Measurements from ENCODE around the gene DHTKD1.
"Not testable (repeated sequence)": the region's sequence is repeated elsewhere in the genome, so short reads cannot be mapped to it uniquely, and the experiment has no call there.

Gene DHTKD1

DNA sequence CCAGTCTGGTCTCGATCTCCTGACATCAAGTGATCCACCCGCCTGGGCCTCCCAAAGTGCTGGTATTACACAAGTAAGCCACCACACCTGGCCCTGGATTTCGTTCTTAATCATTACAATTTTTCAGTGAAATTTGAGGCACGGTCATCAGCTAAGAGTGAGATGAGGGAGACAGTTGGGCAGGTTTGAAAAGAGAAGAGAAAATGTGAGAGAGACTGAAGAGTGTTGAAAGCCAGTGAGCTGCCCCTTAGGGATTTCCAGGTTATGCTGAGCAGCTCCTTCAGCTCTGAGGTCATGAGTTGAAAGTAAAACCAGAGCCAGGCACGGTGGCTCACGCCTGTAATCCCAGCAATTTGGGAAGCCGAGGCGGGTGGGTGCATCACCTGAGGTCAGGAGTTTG, 20.2 kb upstream of the DHTKD1 start:
- Mint-ChIP-seq H3K27me3 (no peaks in the 10 kb centered on the region), H3K4me1 (ENCODE audit: low read depth) (peaks cover 9% of the 10 kb centered on the region), H3K4me3 (no peak overlapping the region), H3K9me3 (no peaks in the 10 kb centered on the region), H3K36me3 (ENCODE audit: low read depth) (no peaks in the 10 kb centered on the region), H3K27ac (no peak overlapping the region)
- no peak for DNase-seq

DNA sequence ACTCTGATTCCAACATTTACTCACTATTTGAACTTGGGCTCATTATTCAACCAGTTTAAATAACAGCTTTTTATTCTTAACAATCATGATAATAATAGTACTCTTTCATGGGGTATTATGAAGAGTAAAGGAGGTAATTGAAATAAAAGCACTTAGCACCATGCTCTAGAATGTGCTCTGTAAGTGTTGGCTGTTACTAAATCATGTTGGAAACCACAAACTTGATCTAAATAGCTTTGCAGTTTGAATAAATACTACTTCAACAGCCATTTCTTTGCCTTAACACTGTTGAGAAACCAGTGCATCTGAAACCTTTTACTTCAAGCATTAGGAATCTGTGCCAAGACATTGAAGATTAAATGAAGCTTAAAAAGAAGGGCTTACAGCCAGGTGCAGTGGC, 18.2 kb upstream of the DHTKD1 start:
- H3K27me3 Mint-ChIP-seq, result no peaks in the 10 kb centered on the region
- no peaks in the 10 kb centered on the region for H3K36me3 Mint-ChIP-seq (ENCODE audit: low read depth)
- no peak overlapping the region for H3K4me3 Mint-ChIP-seq
- no peaks in the 10 kb centered on the region for H3K9me3 Mint-ChIP-seq
- H3K27ac Mint-ChIP-seq, result no peak overlapping the region
- DNase-seq, result no peak
- H3K4me1 Mint-ChIP-seq (ENCODE audit: low read depth), result peaks cover 3% of the 10 kb centered on the region

DNA sequence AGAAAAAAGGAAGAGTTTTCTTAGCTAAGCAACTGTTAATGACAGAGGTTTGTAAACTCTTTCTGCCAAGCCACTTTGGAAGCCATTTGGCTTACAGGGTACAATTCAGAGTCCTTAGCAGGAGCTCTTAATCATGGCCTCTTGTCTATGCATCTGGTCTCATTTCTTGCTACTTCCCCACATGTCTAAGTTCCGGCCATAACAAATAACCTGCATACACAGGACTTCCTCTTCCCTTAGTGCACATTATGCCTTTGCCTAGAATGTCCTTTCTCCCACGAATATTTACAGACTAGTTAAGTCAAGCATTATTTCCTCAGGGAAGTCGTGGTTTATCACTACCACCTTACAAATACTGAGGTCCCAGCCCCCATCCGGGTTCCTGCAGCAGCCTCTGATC, 17.5 kb upstream of the DHTKD1 start:
- H3K9me3 Mint-ChIP-seq, result no peaks in the 10 kb centered on the region
- H3K36me3 Mint-ChIP-seq (ENCODE audit: low read depth), result no peaks in the 10 kb centered on the region
- H3K4me1 Mint-ChIP-seq (ENCODE audit: low read depth), result peaks cover 3% of the 10 kb centered on the region
- no peak overlapping the region for H3K27ac Mint-ChIP-seq
- H3K27me3 Mint-ChIP-seq, result no peaks in the 10 kb centered on the region
- DNase-seq, result no peak
- no peak overlapping the region for H3K4me3 Mint-ChIP-seq

DNA sequence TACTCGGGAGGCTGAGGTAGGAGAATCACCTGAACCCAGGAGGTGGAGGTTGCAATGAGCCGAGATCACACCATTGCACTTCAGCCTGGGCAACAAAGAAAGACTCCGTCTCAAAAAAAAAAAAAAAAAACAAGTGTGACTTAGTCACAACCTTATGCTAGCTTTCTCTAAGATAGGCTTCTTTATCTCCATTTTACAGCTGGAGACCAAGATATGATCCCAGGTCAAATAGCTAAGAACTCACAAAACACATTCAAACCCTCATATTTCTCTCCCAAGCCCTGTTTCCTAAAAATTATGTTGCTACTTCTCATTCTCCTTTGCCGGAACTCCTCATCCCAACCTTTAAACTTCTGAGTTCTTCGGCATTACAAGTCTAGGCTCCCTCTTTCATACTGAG, 13.0 kb upstream of the DHTKD1 start:
- Mint-ChIP-seq H3K27ac (no peak overlapping the region), H3K36me3 (ENCODE audit: low read depth) (no peaks in the 10 kb centered on the region), H3K27me3 (no peaks in the 10 kb centered on the region), H3K4me3 (no peak overlapping the region), H3K4me1 (ENCODE audit: low read depth) (peaks cover 3% of the 10 kb centered on the region), H3K9me3 (no peaks in the 10 kb centered on the region)
- DNase-seq, result no peak

DNA sequence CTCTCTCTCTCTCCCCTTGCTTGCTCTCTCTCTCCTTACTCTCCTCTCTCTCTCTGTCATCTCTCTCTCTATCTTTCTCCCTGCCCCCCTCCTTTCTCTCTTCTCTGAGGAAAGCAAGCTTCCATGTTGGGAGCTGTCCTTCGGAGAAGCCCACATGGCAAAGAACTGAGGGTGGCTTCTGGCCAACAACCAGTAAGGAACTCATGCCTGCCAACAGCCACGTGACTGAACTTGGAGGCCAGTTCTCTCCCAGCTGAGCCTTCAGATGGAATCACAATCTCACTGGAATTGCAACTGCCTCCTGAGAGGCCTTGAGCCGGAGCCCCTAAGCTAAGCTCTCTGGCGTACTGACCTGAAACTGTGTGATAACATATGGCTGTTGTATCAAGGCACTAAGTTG, 12.0 kb upstream of the DHTKD1 start:
- H3K36me3 Mint-ChIP-seq (ENCODE audit: low read depth), result no peaks in the 10 kb centered on the region
- no peaks in the 10 kb centered on the region for H3K27me3 Mint-ChIP-seq
- H3K27ac Mint-ChIP-seq, result no peak overlapping the region
- no peak for DNase-seq
- no peaks in the 10 kb centered on the region for H3K9me3 Mint-ChIP-seq
- H3K4me1 Mint-ChIP-seq (ENCODE audit: low read depth), result peaks cover 3% of the 10 kb centered on the region
- H3K4me3 Mint-ChIP-seq, result no peak overlapping the region

DNA sequence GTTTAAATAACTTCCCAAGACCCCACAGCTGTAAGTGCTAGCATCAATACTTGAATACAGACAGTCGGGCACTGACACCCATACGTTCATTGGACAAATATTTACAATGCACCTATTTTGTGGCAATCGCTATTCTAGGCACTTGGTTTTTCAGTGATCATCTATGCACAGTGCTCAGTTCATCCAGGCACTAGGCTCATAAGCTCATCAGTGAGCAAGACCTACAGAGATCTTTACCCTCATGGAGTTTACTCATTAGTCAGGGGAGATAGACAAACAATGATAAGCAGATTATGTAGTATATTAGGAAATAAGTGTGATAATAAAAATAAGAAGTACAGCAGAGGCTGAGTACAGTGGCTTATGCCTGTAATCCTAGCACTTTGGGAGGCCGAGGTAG, 7.6 kb upstream of the DHTKD1 start:
- no peaks in the 10 kb centered on the region for H3K9me3 Mint-ChIP-seq
- H3K36me3 Mint-ChIP-seq (ENCODE audit: low read depth), result no peaks in the 10 kb centered on the region
- no peak for DNase-seq
- no peaks in the 10 kb centered on the region for H3K4me1 Mint-ChIP-seq (ENCODE audit: low read depth)
- H3K4me3 Mint-ChIP-seq, result no peak overlapping the region
- no peaks in the 10 kb centered on the region for H3K27me3 Mint-ChIP-seq
- H3K27ac Mint-ChIP-seq, result no peak overlapping the region

DNA sequence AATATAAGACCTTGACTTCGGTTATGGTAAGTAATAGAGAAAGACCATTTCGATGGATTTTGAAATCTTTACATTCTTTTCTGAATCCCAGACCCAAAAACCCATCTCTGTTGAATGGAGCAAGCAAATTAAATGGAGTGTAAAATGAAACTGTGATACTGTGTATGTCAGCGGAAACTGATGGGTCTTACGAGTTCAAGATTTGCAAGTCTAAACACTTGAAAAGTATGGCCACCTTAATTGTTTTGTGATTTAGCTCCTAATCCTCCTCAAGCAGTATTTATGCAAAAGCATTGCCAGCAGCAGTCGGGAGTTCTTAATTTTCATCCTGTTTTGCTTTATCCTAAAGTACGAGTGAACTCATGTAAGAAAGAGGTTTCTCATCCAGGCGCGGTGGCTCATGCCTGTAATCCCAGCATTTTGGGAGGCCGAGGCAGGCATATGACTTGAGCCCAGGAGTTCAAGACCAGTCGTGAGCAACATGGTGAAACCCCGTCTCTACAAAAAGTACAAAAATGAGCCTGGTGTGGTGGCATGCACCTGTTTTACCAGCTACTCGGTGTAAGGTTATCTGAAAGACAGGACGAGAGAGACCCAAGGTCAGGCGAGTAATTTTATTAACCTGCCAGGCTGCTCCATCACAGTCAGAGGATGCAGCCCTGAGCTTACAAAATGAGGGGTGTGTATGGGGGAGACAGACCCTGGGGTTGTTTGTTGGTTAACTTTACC, 5.8 kb upstream of the DHTKD1 start:
- no peaks in the 10 kb centered on the region for H3K9me3 Mint-ChIP-seq
- no peak for DNase-seq
- H3K4me3 Mint-ChIP-seq, result no peak overlapping the region
- H3K27me3 Mint-ChIP-seq, result no peaks in the 10 kb centered on the region
- peaks cover 5% of the 10 kb centered on the region for H3K4me1 Mint-ChIP-seq (ENCODE audit: low read depth)
- no peak overlapping the region for H3K27ac Mint-ChIP-seq
- no peaks in the 10 kb centered on the region for H3K36me3 Mint-ChIP-seq (ENCODE audit: low read depth)

DNA sequence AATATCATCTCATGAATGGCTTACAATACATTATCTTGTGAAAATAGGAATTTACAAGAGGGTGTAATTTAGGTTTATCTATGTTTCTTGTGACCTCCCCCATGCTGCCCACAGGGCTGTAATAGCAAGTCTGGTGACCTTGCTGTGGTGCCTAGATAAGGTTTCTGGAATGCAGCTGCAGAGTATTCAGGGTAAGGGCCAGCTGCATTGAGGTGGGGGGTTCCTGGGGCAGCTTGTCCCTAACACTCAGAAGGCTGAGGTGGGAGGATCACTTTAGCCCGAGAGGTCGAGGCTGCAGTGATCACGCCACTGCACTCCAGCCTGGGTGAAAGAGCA, 5.3 kb upstream of the DHTKD1 start:
- Mint-ChIP-seq H3K27ac (no peak overlapping the region), H3K36me3 (ENCODE audit: low read depth) (no peaks in the 10 kb centered on the region), H3K4me1 (ENCODE audit: low read depth) (peaks cover 8% of the 10 kb centered on the region), H3K27me3 (no peaks in the 10 kb centered on the region), H3K9me3 (no peaks in the 10 kb centered on the region), H3K4me3 (no peak overlapping the region)
- DNase-seq, result no peak

DNA sequence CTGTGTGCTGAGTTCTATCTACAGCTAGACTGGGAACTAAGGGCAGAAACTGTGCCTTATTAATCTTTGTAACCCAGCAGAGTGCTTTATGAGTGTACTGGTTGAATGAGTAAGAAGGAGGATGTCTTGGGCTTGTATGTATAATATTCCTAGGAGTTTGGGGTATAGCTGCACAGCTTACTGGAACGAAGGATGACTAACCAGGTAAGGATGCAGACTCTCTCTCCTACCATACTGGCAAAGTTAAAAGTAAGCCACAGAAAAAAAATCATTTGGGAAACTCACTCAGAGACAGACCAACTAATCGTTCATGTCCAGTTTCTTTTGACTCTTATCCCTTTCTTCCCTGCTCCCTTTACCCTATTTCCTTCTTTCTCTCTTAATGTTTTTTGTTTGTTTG, 1.4 kb upstream of the DHTKD1 start:
- no peak for DNase-seq
- H3K36me3 Mint-ChIP-seq (ENCODE audit: low read depth), result peaks cover 3% of the 10 kb centered on the region
- H3K9me3 Mint-ChIP-seq, result no peaks in the 10 kb centered on the region
- no peak overlapping the region for H3K4me3 Mint-ChIP-seq
- no peaks in the 10 kb centered on the region for H3K27me3 Mint-ChIP-seq
- H3K27ac Mint-ChIP-seq, result no peak overlapping the region
- H3K4me1 Mint-ChIP-seq (ENCODE audit: low read depth), result peaks cover 25% of the 10 kb centered on the region

DNA sequence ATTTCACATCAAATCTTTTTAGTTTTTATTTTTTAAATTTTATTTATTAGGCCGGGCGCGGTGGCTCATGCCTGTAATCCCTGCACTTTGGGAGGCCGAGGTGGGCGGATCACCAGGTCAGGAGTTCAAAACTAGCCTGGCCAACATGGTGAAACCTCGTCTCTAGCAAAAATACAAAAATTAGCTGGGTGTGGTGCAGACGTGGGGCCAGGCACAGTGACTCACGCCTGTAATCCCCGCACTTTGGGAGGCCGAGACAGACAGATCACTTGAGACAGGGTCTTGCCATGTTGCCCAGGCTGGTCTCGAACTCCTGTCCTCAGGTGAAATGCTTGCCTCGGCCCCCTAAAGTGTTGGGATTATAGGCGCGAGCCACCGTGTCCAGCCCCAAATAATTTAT, 2.7 kb downstream of the DHTKD1 start:
- not testable (repeated sequence) for DNase-seq; H3K4me3 Mint-ChIP-seq; H3K27ac Mint-ChIP-seq; H3K27me3 Mint-ChIP-seq; H3K36me3 Mint-ChIP-seq (ENCODE audit: low read depth); H3K9me3 Mint-ChIP-seq
- peaks cover 26% of the 10 kb centered on the region for H3K4me1 Mint-ChIP-seq (ENCODE audit: low read depth)

DNA sequence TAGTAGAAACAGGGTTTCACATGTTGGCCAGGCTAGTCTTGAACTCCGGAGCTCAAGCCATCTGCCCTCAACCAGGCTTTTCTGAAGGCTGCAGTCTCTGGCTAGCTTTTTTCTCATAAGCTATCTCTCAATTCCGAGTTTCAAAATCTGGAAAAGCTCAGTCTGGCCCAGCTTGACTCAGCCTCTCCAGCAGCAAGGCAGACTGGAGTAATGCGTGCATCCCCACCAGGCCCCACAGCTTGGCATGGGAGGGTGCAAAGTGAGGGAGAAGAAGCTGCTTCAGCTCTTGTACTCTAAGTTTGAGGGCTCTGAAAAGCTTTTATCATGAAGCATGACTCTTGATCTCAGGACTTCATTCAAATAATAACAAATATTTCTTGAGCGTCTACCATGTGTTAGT, 4.8 kb downstream of the DHTKD1 start:
- Mint-ChIP-seq H3K27ac (no peak overlapping the region), H3K36me3 (ENCODE audit: low read depth) (peaks cover 9% of the 10 kb centered on the region), H3K9me3 (no peaks in the 10 kb centered on the region), H3K4me3 (no peak overlapping the region), H3K4me1 (ENCODE audit: low read depth) (peaks cover 18% of the 10 kb centered on the region), H3K27me3 (no peaks in the 10 kb centered on the region)
- no peak for DNase-seq

DNA sequence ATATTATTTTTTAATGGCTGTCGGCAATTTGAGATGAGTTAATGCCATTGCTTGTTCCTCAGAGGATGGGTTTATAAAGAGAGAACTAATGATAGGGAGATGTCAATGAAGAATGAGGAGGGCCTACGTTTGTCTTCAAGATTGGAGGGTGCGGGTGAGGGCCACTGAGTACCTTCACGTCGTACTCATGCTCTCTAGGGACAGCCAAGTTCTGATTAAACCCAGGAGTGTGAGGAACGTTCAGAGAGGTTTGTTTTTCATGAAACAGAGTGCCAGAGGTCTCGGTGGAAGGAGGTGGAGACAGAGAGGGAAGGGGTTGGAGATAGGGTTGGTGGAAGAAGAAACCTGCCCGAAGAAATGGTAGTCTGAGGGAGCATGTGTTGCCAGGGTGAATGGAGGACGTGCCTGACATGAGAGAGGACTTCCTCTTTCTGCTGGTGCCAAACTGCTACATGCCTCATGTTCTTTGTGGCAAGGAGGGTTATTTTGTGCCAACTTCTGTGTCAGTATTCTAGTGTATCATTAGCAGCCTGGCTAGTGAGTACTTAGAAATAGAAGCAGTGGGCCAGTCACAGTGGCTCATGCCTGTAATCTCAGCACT, 8.9 kb downstream of the DHTKD1 start:
- Mint-ChIP-seq H3K4me3 (no peak overlapping the region), H3K36me3 (ENCODE audit: low read depth) (peaks cover 19% of the 10 kb centered on the region), H3K9me3 (no peaks in the 10 kb centered on the region), H3K27me3 (no peaks in the 10 kb centered on the region), H3K27ac (peak overlapping the region; percentile 3), H3K4me1 (ENCODE audit: low read depth) (peaks cover 1% of the 10 kb centered on the region)
- DNase-seq, result no peak

DNA sequence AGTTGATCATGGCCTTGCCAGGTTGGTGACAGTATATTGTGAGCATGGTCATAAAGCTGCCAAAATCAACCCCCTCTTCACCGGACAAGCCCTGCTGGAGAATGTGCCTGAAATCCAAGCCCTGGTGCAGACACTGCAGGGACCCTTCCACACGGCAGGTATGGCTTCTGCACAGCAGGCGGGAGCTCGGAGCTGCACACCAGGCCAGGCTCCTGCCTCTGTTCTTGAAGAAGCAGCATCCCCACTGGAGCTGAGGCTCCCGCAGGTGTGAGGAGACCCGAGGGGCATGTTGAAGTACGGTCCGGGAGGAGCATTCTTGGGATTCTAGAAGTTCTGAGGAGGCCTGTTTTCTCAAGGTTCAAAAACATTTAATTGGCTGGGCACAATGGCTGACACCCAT, 12.7 kb downstream of the DHTKD1 start:
- Mint-ChIP-seq H3K27me3 (no peaks in the 10 kb centered on the region), H3K9me3 (no peaks in the 10 kb centered on the region), H3K27ac (no peak overlapping the region), H3K4me3 (no peak overlapping the region), H3K4me1 (ENCODE audit: low read depth) (no peaks in the 10 kb centered on the region), H3K36me3 (ENCODE audit: low read depth) (peaks cover 38% of the 10 kb centered on the region)
- no peak for DNase-seq

DNA sequence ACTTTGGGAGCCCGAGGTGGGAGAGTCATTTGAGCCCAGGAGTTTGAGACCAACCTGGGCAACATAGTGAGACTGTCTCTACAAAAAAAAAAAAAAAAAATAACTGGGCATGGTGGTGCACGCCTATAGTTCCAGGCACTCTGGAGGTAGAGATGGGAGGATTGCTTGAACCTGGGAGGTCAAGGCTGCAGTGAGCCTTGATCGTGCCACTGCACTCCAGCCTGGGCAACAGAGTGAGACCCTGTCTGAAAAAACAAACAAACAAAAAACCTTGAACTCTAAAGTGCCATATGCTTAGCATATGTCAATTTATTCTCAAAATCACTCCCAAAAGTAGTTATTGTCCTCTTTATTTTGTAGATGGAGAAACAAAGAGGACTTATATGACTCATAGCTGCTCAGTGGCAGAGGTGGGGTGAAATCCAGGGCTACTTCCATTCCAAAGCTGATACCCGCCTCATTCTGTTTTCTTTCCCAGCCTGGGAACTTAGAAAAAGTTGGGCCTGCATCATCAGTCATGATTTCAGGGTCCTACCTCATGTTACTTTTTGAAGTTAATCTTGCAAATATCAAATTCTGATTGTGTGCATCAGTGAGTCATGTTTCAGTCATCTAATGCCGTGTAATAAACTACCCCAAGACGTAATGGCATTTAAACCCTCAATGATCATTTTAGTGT, 13.3 kb downstream of the DHTKD1 start:
- Mint-ChIP-seq H3K27me3 (no peaks in the 10 kb centered on the region), H3K9me3 (no peaks in the 10 kb centered on the region), H3K4me3 (no peak overlapping the region), H3K4me1 (ENCODE audit: low read depth) (no peaks in the 10 kb centered on the region), H3K36me3 (ENCODE audit: low read depth) (peaks cover 43% of the 10 kb centered on the region), H3K27ac (peak overlapping the region; percentile 19)
- no peak for DNase-seq

DNA sequence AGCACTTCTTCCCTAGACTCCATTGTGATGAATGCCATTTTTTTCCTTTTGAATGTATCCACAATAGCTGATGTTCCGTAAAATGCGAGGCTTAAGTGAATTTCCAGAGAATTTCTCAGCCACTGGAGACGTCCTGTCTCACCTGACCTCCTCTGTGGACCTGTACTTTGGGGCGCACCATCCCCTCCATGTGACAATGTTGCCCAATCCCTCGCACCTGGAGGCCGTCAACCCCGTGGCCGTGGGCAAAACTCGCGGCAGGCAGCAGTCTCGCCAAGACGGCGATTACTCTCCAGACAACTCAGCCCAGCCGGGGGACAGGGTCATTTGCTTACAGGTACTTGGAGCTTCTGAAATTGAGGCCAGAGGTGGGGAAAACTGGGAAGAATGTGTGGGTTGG, 20.2 kb downstream of the DHTKD1 start:
- Mint-ChIP-seq H3K27me3 (no peaks in the 10 kb centered on the region), H3K4me1 (ENCODE audit: low read depth) (peaks cover 2% of the 10 kb centered on the region), H3K4me3 (no peak overlapping the region), H3K36me3 (ENCODE audit: low read depth) (peaks cover 77% of the 10 kb centered on the region), H3K9me3 (no peaks in the 10 kb centered on the region), H3K27ac (no peak overlapping the region)
- DNase-seq, result no peak

Data from activated T-cell treated with anti-CD3 and anti-CD28 coated beads, Interleukin-2, amount 50 U/mL, for 24 hours (primary cell).